ENCODE data around the gene CTNS.
"Not testable (repeated sequence)": the region's sequence is repeated elsewhere in the genome, so short reads cannot be mapped to it uniquely, and the experiment has no call there.

CTNS gene

DNA sequence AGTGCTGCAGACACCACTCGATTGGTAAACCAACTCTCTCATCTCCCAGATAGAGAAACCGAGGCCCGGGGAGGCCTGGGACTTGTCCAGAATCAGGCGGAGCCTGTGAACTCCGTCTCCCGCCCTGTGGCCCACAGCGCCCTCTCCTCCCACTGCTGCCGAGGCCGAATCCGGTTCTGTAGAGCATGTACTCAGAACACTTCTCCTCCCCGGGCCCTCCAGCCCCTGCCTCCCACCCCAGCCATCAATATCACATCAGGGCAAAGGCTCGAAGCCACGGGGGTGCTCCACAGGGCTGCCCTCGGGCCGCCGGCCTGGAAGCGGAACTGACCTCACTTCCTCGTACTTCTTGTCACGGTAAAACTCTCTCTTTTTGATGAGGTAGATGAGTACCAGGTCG lies 45.0 kb downstream of the CTNS start:
- in situ Hi-C loops (cut with HindIII; ENCODE audit: low sequenced_read_pairs): no loop called here

DNA sequence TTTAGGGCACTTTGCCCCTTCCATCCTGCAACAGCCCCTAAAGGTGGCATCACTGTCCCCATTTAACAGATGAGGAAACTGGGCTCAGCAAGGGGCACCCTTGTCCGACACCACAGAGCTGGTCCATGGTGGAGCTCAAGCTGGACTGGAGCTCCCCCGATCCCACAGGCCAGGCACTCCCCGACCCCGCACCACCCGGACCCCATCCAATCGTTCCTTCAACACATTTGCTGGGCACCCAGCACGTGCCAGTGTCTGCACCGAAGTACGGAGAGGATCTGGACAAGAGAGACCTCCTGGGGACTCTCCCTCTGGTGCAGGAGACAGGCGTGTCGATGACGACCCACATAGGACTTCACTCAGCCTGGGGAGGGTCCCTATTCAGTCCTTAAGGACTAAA lies 45.5 kb downstream of the CTNS start:
- in situ Hi-C loops (cut with HindIII; ENCODE audit: low sequenced_read_pairs): no loop called here

GRCh38 chr17:3683054-3683511 lies 46.5 kb downstream of the CTNS start:
- in situ Hi-C loops (cut with HindIII; ENCODE audit: low sequenced_read_pairs): no loop called here

DNA sequence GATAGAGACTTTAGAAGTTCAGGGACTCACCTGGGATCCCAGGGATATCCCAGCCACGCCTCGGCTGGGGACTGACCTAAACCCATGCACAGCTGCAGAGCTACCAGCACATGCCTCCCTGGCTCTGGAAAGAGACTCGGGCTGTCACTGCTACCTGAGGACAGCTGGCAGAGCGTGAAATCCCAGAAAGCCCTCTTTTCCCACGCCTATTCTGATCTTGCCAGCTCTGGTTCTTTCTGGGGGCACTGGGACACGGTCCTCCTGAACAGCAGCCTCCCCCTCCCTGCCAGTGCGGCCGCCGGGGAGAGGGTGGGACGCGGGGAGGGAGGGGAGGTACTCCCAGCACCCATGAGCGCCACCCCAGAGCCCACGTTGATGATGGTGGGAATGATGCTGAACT lies 48.6 kb downstream of the CTNS start:
- in situ Hi-C loops (cut with HindIII; ENCODE audit: low sequenced_read_pairs): no loop called here

DNA sequence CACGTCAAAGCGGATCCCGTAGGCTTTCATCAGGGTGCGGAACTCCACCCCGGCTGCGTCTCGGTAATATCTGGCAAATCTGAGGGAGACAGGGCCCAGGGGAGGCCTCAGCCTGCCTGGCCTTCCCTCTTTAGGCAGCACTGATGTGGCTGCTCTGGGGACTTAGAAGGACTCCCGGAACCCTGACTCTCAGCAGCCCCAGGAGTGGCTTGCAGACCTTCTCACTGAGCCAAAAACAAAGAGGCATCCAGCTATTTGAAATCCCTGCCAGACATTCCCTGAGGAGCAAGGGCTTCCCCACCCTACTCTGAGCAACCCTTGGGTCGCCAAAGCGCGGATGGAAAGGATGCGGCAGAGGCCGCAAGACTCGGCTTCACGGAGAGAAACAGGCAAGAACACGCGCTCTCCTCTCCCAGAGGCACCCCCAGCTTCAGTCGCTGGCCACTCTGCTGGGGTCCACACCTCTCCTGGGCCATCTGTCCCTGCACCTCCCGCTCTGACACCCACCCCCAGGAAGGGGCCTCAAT lies 51.5 kb downstream of the CTNS start:
- in situ Hi-C loops (cut with HindIII; ENCODE audit: low sequenced_read_pairs): no loop called here

GRCh38 chr17:3688852-3689261 lies 52.3 kb downstream of the CTNS start:
- in situ Hi-C loops (cut with HindIII; ENCODE audit: low sequenced_read_pairs): no loop called here

DNA sequence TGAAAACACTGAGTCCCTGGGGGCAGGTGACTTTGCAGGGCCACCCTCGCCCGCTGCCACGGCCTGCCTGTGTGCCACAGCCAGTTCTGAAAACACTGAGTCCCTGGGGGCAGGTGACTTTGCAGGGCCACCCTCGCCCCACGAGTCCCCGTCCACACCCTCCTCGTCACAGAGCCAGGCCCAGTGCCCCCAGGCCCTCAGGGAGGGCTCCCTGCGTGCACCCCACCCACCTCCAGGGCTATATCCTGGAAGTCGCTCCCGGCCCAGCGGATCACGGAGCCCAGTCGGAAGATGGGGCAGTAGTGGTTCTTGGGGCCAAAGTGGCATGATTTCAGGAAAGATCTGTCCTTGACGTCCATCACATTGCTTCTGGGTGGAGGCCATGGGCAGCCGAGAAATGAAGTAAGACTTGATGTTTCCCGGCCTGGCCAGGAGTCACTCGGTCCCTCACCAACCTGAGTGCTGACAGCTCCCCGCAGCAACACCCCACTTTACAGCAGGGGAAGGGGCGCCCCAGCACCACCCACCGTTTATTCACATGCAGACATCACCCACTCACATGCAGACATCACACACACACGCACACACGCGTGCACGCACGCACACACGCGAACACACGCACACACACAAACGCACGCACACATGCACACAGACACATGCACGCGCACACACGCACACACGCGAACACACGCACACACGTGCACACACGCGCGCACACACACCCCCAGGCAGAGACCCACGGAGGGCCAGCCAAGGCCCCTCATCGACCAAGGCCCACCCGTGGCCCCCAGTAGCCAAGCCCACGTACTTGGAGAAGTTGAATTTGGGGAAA lies 52.9 kb downstream of the CTNS start:
- in situ Hi-C loops (cut with HindIII; ENCODE audit: low sequenced_read_pairs): loop anchor here (10.0 kb wide), 1 partner anchor 75 kb away; no protein-coding TSS in a partner anchor

- in situ Hi-C loops (cut with HindIII; ENCODE audit: low sequenced_read_pairs): loop anchor here (10.0 kb wide), 1 partner anchor 75 kb away; no protein-coding TSS in a partner anchor
Observed at GRCh38 chr17:3690094-3690715, 53.6 kb downstream of the CTNS start.

DNA sequence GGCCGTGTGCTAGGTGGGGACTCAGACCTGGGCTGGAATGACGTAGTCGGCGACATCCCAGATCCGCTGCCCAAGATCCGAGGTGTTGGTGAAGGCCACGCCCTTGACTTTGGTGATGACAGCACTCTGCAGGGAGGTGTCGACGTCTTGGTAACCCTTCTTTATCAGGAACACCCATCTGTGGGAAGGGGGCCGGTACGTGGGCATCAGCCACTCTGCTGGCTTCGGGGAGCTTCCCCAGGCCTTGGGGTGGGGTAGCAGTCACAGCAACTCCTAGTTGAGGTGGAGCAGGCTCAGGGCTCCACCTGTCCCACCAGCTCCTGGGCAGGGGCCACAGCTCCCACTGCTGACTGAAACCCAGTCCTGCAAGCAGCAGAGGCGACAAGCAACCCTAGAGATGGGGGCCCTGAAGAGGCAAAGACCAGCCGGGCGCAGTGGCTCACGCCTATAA lies 55.1 kb downstream of the CTNS start:
- in situ Hi-C loops (cut with HindIII; ENCODE audit: low sequenced_read_pairs): loop anchor here (10.0 kb wide), 1 partner anchor 73 kb away; no protein-coding TSS in a partner anchor

GRCh38 chr17:3692346-3692745 lies 55.8 kb downstream of the CTNS start:
- in situ Hi-C loops (cut with HindIII; ENCODE audit: low sequenced_read_pairs): loop anchor here (10.0 kb wide), 1 partner anchor 72 kb away; no protein-coding TSS in a partner anchor

- in situ Hi-C loops (cut with HindIII; ENCODE audit: low sequenced_read_pairs): loop anchor here (10.0 kb wide), 1 partner anchor 72 kb away; no protein-coding TSS in a partner anchor
Observed at GRCh38 chr17:3693141-3693540, 56.6 kb downstream of the CTNS start.

GRCh38 chr17:3693829-3694231 lies 57.3 kb downstream of the CTNS start:
- in situ Hi-C loops (cut with HindIII; ENCODE audit: low sequenced_read_pairs): loop anchor here (10.0 kb wide), 1 partner anchor 71 kb away; no protein-coding TSS in a partner anchor

- in situ Hi-C loops (cut with HindIII; ENCODE audit: low sequenced_read_pairs): loop anchor here (10.0 kb wide), 1 partner anchor 70 kb away; no protein-coding TSS in a partner anchor
Observed at GRCh38 chr17:3695129-3695722, 58.7 kb downstream of the CTNS start.

DNA sequence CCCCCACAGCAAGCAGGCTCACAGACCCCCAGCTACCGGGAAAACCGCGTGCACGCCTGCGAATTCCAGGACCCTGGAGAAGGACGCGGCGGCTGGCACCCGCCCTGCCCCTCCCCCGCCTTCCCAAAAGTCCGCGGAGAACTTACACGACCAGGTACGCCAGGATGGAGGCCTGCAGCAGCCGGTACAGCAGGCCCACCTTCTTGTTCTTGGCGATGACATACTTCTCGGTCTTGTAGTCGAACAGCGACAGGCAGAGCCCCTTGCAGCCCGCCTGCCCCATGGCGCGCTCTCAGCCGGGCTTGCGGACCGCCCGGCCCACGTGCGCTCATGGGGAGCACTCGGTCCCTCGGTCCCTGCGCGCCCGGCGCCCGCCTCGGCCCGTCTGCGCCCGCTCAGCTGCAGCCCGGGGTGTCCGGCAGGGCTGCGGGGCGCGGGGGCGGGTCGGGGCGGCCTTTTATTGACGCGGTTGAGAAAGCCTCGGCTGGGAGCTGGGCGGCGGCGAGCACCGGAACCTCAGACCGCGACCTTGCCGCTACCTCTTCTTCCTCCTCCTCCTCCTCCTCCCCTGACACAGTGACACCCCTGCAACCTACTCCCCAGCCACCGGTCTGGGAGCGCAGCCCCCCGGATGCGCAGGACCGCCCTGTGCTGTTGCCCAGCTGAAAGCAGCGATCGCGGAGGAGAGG lies 59.3 kb downstream of the CTNS start, which contains the start of gene P2RX5:
Gene P2RX5, minus strand, starts transcription at position 433 of the 689 bp plus-strand sequence. Its CDS starts 150 bp downstream, at position 283.
- in situ Hi-C loops (cut with HindIII; ENCODE audit: low sequenced_read_pairs): loop anchor here (10.0 kb wide), 1 partner anchor 69 kb away; no protein-coding TSS in a partner anchor

- in situ Hi-C loops (cut with HindIII; ENCODE audit: low sequenced_read_pairs): loop anchor here (10.0 kb wide), 1 partner anchor 68 kb away; no protein-coding TSS in a partner anchor
Observed at GRCh38 chr17:3697103-3697476, 60.5 kb downstream of the CTNS start.

GRCh38 chr17:3698139-3698538 lies 61.6 kb downstream of the CTNS start:
- in situ Hi-C loops (cut with HindIII; ENCODE audit: low sequenced_read_pairs): loop anchor here (10.0 kb wide), 1 partner anchor 67 kb away; no protein-coding TSS in a partner anchor

DNA sequence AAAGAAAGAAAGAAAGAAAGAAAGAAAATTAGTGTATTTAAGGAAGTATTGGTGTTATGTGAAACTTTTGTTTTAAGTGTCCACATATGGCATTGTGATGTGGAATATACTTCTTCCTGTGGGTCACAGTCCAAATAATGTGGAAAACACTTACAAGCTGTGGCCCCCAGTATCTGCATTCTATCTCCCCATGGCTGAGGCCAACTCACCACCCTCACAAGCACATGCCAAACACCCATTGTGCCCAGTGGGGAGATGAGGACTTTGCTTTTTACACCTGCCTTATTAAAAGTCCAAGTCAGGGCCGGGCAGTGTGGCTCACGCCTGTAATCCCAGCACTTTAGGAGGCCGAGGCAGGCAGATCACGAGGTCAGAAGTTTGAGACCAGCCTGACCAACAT lies 63.4 kb downstream of the CTNS start:
- in situ Hi-C loops (cut with HindIII; ENCODE audit: low sequenced_read_pairs): loop anchor here (10.0 kb wide), 1 partner anchor 65 kb away; no protein-coding TSS in a partner anchor

DNA sequence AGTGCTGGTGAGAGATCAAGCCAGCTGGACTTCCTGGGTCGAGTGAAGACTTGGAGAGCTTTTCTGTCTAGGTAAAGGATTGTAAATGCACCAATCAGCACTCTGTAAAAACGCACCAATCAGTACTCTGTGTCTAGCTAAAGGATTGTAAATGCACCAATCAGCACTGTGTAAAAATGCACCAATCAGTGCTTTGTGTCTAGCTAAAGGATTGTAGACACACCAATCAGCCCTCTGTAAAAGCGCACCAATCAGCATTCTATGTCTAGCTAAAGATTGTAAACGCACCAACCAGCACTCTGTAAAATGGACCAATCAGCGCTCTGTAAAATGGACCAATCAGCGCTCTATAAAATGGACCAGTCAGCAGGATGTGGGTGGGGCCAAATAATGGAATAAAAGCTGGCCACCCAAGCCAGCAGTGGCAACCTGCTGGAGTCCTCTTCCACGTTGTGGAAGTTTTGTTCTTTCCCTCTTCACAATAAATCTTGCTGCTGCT lies 65.5 kb downstream of the CTNS start:
- in situ Hi-C loops (cut with HindIII; ENCODE audit: low sequenced_read_pairs): not testable (repeated sequence)

- in situ Hi-C loops (cut with HindIII; ENCODE audit: low sequenced_read_pairs): no loop called here
Observed at GRCh38 chr17:3704931-3705717, 68.6 kb downstream of the CTNS start.
